Activated CD4-positive, alpha-beta T cell treated with anti-CD3 and anti-CD28 coated beads, Interleukin-2, amount 50 U/mL, for 16 hours (primary cell): ENCODE measurements around the gene ZSCAN31.
A peak's percentile ranks its signal among the peaks of the same experiment; 100 is the strongest.
"Not testable (repeated sequence)": the region's sequence is repeated elsewhere in the genome, so short reads cannot be mapped to it uniquely, and the experiment has no call there.

Source experiments
- DNase-seq: peaks from one replicate; pipeline ENCODE4 v3.0.0-alpha.2; 2020

Gene ZSCAN31

DNA sequence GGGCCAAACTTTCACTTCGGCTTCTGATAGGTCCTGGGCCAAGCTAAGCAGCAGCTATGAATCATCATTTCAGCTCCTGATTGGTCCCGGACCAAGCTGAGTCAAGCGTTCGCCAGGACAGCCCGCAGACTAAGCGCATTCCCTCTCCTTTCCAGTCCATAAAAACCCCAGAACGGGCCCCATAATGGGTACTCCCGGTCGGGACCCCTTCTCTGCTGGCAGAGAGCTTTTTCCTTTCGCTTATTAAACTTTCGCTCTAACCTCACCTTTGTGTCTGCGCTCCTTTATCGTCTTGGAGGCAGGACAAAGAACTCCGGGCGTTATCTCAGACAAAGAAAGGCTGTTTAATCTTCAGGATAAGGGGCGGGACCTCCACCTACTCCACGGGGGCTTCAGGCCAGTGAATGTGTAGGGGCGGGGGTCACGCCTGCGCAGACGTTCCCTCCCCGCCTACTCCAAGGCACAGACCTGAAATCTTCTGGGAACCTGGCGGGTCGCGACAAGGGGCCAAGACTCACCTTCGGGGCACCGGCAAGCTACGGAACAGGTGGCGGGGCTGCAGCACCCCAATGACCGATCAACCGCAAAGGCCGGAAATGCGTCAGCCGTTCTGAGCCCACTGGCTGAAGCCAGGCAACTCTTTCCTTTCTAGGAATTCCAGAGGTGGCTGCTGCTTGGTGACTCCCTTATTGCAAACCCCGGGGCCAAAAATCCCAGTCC, at the start of gene ZSCAN31:
Gene ZSCAN31, minus strand, starts transcription at position 585 of the 720 bp plus-strand sequence. CDS start 6,465 bp downstream, outside the sequence.
- peak; percentile 82 for DNase-seq

DNA sequence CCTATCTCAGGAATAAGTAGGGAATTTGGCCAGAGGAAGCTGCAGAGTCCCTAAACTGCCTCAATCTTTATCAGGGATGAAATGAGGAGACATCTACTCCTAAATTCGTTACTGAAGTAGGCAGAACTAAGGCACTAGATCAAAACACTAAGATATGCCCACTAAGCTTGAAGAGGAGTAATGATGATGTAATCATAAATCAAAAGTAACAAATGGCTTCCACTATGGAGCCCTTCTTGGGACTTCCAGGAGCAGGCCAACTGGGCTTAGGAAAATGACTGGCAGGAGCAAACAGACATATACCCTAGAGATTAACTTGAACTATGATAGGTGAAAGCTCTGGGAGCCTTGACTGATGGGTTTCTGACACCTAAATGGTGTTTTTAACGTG, 48.2 kb upstream of the ZSCAN31 start:
- no peak for DNase-seq

DNA sequence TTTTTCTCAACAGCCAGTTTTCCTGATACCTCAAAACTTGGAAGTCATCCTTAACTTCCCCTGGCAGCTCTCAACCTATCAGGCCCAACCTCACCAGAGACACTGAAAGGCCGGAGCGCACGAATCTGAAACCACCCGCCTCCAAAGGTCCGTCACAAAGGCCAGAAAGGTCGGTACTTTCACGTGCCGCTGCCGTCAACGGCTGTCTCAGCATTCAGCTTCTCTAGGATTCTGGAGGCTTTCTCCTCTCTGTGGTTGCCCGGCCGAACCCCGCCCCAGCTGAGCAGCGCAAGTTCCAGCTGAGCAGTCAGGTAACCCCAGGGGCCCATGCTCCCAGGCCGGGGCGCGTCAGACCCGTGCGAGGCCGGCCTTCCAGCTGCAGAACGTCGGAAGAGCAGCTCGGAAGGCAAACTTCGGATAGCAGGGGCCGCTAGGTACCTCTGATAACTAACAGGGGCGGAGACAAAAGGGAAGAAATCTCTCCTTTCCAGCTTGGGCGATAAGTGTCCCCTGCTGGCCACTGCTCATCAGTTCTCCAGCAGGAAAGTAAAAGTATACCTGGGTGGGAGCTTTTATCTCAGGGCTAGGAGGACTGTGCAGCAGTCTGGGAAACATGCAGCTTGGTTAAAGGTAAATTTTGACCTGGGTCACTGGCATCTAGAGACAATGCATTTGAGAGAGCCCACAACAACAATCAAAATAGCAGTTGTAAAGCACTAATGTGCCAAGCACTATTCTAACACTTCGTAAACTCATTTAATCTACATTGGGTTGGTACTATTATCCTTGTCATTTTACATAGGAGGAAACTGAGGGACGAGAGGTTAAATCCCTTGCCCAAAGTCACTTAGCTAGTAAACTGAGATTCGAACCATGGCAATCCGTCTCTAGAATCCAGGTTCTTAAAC, 47.5 kb upstream of the ZSCAN31 start:
- DNase-seq, result peak; percentile 24

DNA sequence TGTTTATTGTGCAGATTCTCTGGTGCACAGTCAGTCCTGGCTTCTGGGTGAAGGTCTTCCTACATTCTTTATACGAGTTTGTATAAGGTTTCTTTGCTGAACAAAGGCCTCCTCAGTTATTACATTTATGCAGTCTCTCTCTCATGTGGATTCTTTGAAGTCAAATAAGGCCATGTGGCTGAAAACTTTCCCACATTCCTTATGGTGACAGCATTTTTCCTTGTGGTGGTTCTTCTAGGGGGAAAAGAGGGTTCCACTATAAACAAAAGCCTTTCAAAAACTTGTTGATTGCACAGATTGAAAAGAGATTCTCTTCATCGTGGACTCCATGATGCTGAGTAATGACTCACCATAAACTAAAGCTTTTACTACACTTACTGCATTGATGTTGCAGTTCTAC, 44.4 kb upstream of the ZSCAN31 start:
- no peak for DNase-seq

DNA sequence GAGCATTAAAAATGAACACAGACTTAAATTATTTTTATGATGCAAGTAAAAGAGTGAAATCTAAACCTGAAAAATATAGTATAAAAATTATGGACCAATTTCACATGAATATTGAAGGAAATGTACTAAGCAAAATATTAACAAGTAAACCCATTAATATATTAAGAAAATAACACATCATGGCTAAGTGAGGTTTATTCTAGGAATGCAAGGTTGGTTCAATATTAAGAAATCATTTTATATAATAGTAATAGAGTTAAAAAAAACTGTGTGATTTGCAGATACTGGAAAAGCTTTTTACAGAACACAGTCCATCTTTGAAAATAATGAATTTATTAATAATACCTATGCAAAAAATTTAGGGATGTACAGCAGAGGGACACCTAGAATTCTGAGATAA, 42.7 kb upstream of the ZSCAN31 start:
- DNase-seq, result no peak

DNA sequence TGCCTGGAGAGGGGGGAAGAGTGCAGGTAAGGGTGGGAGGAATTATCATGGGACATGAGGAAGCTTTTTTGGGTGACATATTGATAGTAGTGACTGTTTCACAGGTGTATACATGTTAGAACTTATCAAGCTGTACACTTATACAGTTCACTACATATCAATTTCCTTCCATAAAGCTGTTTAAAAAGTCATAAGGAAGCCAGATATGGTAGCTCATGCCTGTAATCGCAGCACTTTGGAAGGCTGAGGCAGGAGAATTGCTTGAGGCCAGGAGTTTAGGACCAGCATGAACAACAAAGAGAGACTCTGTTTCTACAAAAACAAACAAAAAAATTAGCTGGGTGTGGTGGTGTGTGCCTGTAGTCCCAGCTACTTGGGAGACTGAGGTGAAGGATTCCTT, 41.9 kb upstream of the ZSCAN31 start:
- no peak for DNase-seq

DNA sequence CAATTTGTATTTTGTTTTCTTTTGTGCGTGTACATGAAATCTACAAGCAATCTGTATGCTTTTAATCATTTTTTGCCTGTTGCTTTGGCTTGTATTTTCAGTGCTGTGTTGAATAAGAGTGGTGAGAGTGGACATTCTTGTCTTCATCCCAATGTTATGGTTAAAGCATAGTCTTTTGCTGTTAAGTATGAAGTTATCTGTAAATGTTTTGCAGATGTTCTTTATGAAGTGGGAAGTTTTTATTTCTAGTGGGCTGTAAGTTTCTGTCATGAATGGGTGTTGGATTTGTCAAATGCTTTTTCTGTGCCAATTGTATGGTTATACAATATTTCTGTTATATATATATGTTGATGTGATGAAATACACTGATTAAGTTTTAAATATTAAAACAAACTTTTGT, 38.0 kb upstream of the ZSCAN31 start:
- no peak for DNase-seq

DNA sequence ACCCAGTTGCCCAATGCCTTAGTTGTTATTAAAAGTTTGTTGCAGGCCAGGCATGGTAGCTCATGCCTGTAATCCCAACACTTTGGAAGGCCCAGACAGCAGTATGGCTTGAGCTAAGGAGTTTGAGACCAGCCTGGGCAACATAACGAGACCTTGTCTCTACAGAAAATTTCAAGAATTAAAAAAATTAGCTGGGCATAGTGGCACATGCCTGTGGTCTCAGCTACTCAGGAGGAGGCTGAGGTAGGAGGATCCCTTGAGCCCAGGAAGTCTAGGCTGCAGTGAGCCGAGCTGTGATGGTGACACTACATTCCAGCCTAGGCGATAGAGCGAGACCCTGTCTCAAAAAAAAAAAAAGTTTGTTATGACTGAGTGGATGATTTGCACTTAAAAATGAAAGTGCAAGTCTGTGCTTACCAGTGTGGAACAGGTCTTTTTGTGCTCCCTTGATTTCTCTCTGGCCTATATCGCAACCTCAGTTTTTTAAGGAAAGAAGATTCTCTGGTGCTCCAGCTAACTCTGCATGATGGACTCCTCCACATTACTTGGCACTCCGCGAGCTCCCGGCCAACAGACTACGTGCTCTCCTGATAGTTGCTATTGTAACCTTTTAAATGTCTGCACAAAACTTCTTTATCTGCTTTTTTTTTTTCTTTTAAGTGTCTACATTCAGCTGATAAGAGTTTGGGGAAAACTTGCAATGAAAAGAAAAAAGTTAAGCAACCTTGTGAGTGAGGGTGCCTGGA, 35.9 kb upstream of the ZSCAN31 start:
- no peak for DNase-seq

DNA sequence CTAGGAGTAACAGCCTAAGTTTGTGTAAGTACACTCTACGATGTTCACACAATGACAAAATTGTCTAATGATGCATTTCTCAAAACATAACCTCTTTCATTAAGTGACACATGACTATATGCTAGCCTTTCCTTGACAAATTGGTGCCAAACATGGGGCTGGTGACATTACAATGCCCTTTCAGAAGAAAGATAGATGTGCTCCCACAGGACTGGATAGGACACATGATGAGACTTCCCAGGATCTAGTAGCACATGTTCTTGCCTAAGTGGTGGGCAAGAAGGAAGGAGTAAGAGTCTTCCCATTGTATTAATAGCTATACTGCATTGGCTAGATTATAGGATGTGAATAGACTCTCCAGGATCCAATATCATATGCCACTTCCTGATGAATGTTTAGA, 35.3 kb upstream of the ZSCAN31 start:
- DNase-seq, result no peak

DNA sequence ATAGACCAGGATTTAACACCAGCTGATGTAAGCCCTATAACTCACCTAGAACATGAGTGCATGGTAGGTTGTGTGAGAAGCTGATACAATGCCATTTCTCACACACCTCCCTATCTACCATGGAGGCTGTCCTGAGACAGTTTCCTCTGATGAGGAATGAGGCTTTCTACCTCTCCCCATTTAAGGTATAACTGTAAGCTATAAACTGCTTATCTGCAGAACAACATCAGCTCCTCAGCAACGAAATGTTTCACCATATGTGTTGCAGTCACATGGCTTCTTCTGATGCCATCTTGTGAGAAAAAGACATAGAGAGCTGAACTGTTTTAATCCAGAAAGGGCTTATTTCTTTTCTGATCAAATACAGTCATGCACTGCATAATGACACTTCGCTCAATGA, 34.5 kb upstream of the ZSCAN31 start:
- DNase-seq, result no peak

DNA sequence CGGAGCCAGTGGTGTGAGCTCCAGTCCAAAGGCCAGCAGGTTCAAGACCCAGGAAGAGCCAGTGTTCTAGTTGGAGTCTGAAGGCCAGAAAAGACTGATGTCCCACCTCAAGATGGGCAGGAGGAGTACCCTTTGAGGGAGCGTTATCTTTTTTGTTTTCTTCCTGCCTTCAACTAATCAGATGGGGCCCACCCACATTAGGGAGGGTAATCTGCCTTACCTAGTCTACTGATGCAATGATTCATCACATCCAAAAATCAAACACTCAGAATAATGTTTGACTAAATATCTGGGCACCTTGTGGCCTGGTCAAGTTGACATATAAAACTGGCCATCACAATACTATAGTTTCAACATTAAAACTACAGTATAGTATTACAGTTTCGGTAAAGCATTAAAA, 33.5 kb upstream of the ZSCAN31 start:
- no peak for DNase-seq

DNA sequence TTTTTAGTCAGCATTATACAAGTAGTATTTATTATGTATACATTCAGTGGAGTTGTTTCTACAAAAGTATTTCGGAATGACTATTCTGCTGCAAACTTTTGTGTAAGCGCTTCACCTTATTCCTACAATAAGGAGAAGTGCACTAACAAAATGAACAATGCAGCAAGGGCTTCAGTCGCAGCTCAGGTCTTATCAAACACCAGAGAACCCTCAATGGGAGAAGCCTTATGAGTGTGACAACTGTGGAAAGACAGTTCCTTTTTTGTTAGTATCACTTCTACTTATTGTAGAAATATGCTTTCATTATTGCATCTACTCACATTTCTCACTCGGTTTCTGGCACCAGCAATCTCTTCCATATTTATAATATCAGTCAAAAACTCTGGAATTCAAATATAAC, 32.6 kb upstream of the ZSCAN31 start:
- no peak for DNase-seq

DNA sequence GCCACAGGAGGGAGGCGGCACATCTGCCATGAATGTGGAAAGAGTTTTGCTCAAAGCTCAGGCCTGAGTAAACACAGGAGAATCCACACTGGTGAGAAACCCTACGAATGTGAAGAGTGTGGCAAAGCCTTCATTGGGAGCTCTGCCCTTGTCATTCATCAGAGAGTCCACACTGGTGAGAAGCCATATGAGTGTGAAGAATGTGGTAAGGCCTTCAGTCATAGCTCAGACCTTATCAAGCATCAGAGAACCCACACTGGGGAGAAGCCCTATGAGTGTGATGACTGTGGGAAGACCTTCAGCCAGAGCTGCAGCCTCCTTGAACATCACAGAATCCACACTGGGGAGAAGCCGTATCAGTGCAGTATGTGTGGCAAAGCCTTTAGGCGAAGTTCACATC, 29.6 kb upstream of the ZSCAN31 start:
- not testable (repeated sequence) for DNase-seq

DNA sequence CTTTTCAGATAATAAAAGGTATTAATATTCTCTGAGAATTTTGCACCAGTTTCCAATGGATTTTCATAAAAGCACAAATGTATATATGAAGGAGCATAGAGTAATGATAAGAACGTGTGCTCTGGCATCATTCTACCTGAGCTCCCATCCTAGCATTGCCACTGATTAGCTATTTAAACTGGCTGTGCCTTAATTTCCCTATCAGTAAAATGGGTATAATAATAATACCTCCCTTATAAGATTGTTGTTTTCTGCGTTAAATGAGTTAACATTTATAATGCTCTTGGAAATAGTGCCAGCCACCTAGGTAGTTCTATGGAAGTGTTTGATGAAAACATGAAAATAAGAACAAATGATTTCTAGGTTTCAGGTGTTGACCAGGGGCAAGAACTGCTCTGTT, 25.0 kb upstream of the ZSCAN31 start:
- DNase-seq, result no peak

DNA sequence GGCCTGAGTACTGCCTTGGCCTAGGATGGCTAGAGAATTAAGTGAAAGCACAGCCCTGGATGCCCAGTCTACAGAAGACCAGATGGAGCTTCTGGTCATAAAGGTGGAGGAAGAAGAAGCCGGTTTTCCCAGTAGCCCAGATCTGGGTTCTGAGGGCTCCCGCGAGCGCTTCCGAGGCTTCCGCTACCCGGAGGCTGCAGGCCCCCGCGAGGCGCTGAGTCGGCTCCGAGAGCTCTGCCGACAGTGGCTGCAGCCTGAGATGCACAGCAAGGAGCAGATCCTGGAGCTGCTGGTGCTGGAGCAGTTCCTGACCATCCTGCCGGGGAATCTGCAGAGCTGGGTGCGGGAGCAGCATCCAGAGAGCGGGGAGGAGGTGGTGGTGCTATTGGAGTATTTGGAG, 23.6 kb upstream of the ZSCAN31 start:
- DNase-seq, result not testable (repeated sequence)

DNA sequence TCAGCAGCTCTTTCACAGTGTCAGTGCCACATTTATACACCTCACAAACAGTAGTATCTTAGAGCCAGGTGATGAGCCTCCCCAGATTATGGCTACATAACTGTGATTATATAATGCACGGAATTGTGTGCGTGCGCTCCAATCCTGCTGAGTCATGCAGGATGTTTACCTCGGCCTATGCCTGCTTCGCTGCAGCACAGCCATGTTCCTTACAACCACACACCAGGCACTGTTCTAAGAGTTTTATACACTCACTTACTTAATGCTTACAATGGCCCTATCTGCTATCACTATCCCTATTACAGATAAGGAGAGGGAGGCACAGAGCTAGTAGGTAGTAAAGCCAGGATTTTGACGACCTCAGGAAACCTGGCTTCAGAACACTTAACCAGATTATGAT, 21.1 kb upstream of the ZSCAN31 start:
- DNase-seq, result no peak

DNA sequence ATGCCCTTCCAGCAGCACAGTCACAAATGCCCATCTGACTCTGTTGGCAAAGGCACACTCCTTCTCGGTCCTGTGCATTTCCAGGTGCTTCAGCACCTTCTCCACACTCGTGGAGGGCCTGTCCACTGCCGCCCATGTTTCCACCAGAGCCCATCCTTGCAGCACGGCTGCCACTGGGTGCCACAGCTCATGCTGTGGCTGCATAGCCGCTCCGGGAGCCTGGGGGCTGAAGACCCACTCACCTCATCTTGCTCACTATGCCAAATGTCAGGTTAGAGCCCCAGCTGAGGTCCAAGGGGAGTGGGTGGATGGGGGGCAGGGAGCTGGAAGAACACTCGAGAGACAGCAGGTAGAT, 20.7 kb upstream of the ZSCAN31 start:
- DNase-seq, result no peak

DNA sequence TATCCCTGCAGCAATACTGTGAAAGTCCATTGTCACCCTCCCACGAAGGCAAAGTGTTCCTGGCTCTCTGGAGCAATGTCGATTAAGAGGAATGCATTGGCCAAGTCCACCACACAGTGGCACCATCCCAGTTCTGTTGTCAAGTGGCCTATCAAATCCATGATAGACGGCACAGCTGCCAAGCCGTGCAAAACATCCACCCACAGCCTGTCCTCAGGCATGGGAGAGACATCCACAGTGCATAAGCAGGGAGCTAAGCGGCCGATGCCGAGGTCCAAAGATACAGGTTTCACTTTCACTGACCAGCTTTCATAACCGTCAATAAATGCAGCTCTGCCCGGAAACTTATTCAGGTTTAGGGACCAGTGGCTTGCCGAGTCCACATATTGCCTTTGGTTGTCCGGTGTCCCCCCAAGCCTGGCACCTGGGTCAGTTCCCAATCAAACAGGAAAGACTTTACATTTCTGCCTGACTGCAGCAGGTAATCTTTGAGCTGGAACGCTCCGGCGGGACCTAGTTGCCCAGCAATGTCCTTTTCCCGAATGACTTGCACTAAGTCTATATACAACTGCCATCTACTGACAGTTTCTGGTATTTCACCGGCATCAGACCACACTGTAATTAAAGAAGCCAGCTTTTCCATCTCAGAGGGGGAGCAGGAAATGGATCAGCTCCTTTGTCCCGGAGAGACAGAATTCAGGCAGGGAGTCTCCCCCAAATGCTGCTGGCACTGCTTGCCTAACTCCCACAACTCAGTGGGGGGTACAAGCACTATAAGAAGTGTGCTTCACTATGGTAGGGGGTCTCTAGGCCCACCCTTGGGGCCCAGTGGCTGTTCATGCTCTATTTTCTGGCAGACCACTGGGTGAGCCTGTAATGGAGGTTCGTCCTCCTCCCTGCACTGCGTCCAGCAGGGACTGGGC, 20.1 kb upstream of the ZSCAN31 start:
- peak; percentile 73 for DNase-seq

DNA sequence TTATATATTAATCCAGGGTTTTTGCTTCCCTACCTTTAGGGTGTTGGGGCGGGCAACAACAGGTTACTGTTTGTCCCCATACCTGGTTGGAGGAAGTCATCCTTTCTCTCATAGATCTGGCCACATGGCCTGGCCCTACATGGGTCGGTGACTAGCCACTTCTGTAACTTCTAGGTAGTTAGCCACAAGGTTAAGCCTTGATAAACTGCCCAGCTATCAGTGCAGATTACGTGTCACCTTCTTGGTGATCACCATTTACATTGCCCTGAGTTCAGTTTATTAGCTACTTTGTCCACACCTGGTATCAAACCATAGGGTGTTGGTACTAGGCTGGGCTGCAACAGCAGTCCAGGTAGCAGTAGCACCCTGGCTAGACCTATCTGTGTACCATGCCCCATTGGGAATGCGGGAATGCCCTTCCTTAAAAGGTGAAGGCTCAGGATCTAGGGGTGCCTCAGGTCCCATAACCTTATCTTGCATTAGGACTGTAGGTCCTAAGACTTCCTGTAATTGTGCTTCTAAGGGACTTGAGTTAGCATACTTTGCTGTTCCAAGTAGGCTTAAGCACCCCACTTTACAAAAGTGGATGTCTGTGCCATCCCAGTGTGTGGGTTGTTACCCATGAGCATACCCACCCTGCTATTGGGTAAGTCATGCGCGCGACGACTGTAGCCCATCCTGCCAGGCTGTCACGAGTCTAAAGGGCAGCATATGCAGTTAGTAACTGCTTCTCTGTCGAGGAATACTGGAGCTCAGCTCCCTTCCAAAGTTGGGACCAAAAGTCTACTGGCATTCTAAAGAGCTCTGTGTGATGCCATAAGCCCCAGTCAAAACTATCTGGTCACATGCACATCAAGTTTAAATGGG, 19.0 kb upstream of the ZSCAN31 start:
- DNase-seq, result no peak

DNA sequence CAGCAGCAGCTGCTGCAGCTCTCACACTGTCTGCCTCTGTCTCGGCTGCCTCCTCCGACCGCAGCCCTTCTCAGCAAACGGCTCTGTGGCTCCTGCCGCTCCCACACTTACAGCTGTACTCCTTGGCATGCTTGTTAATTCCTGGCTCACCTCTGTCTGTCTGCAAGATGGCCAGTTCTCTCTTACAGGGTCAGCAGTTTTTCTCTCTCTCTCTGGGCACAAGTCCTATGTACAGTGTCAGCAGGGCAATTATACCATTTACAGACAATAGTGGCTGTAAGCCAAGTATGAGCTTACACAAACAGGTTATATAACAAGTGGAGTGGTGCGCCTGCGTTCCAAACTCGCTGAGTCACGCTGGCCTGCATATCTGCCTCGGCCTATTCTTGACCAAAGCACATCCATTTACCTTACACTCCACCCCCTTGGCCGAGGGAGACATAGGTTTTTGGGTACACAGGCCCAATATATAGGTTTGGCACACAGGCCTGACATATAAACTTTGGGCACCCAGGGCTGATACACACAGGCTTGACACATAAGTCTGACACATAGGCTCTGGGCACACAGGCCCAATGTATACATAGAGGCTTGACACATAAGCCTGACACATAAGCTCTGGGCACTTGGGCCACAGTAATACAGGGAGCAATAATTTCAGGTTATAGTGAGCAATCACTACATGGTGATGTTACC, 18.2 kb upstream of the ZSCAN31 start:
- no peak for DNase-seq

DNA sequence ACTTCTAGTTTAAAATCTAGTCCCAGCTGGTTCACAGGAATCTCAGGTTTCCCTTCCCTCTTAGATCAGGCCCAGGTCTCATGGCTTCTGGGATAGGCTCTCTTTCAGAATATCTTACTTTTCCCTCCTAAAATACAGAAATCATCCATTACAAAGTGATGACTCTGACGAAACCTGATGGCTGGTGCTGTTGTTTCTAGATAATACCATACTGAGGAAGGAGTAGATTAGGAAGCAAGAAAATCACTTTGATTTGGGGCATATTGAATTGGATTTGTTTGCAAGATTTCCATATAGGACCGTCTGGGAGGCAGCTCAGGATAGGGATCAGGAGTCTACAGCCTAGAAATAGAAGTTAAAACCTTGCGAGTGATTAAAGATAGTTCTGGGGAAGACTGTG, 17.4 kb upstream of the ZSCAN31 start:
- DNase-seq, result no peak
